GM18508 (cell line): ENCODE measurements around the gene IL17D.
"Not testable (repeated sequence)": the region's sequence is repeated elsewhere in the genome, so short reads cannot be mapped to it uniquely, and the experiment has no call there.

Experiments
- ATAC-seq: cut with Tn5 transposase; IDR thresholded peaks from one replicate; pipeline ENCODE4 v1.9.1; 2021; ENCODE audit warnings: moderate number of reproducible peaks; ENCODE audit not compliant: insufficient read depth, unreplicated experiment

IL17D gene

GRCh38 chr13:20717581-20718542 lies 14.4 kb downstream of the IL17D start:
- ATAC-seq = no peak

DNA sequence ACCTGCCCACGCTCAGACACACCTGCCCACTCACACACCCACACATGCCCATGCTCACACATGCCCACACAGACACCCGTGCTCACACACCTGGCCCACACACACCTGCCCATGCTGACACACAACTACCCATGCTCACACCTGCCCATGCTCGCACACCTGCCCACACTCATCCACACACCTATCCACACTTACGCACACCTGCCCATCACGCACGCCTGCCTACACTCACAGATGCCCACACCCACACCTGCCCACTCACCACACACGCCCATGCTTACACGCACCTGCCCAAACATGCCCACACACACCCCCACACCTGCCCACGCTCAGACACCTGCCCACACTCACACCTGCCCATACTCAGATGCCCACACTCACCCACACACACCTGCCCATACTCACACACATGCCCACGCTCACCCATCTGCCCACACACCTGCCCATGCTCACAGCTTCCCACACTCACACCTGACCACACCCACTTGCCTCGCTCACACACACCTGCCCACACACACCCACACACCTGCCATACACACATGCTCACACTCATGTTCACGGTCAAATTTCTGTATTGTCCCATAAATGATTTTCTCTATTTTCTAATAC lies 15.6 kb downstream of the IL17D start:
- ATAC-seq = no peak

GRCh38 chr13:20719783-20720182 lies 16.3 kb downstream of the IL17D start:
- no peak for ATAC-seq

DNA sequence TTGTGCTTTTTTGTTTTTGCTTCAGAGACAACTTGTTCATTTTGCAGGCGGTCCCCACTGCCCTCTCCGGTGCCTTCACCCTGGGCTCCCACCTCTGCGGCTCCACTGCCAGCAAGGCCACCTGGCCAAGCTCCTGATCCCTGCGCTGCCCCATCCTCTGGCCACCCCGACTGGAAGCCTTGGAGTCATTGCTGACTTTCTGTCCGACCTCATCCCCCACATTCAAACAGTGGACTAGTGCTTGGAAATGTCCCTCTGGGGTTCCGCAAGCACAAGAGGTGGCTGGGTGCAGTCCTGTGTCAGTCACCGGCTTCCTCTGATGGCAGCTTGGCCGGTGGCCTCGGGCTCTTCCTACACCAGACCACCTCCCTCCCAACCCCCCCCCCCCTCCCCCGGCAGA lies 17.0 kb downstream of the IL17D start:
- ATAC-seq = no peak

DNA sequence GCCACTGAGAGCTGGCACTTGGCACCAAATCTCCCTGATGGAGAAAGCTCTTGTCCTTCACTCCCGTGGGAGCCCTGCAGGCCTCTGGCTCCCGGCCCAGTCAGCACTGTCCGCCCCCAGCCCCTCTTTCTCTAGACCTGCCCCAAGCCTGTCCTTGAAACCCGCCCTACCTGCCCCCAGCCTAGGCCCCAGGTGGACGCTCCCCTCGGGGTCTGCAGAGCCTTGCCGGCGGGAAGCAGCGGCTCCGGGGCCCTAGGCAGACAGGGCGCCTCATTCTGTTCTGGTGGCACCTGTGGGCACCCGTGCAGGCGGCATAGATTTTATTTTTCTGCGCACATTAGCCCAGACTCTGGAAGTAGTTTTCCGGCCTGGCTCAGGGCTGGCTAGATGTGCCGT lies 17.6 kb downstream of the IL17D start:
- no peak for ATAC-seq

GRCh38 chr13:20721454-20722357 lies 18.2 kb downstream of the IL17D start:
- ATAC-seq = no peak

- ATAC-seq = no peak
Measured at GRCh38 chr13:20727856-20728255, 24.4 kb downstream of the IL17D start.

DNA sequence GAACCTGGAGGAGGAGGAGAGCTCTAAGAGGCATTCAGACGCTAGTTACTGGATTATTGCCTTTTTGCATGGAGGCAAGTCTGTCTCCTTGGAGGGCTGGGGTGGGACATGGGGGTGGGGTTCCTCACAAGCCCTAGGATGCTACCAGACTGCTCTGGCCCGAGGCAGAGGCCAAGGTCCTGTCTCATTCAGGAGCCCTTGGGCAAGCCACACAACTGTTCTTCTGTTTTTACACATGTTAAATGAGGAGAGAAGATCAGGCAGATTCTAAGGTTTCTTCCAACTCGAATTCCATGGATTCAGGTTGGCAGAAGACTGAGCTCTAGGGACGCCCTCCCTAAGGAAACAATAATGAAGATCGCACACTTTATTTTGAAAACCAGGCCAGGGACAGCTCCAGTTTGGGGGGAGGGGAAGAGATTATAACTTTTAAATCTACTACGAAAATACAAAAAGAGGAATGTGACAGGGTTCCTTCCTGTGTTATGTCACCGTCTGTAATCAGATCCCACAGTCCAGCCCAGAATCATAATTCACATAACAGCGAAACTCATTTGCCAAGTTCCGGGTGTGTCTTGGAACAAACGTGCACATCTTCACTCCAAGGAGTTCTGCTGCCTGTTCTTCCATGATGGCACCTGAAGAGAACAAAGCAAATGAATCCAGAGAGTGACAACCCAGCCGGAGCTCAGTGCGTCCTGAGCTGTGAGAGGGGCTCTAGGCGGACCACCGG lies 25.2 kb downstream of the IL17D start:
- ATAC-seq = no peak

- no peak for ATAC-seq
Measured at GRCh38 chr13:20729633-20730585, 26.4 kb downstream of the IL17D start.

DNA sequence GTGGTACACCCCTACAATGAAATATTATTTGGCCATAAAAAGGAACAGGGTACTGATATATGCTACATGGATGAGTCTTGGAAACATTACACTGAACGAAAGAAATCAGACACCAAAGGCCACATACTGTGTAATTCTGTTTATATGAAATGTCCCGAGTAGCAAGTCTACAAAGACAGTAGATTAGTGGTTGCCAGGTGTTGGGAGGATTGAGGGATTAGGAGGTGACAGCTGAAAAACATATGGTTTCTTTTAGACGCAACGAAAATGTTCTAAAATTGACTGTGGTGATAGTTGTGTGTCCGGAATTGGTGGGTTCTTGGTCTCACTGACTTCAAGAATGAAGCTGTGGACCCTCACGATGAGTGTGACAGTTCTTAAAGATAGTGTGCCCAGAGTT lies 35.1 kb downstream of the IL17D start:
- ATAC-seq = no peak

DNA sequence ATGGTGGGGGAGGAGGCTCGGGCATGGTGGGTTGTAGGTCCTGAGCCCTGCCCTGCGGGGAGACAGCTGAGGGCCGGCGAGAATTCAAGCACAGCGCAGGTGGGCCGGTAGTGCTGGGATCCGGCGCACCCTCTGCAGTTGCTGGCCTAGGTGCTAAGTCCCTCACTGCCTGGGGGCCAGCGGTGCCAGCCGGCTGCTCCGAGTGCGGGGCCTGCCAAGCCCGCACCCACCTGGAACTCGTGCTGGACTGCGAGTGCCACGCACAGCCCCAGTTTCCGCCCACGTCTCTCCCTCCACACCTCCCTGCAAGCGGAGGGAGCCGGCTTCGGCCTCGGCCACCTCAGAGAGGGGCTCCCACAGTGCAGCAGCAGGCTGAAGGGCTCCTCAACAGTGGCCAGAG lies 36.5 kb downstream of the IL17D start:
- ATAC-seq = no peak

- ATAC-seq = not testable (repeated sequence)
Measured at GRCh38 chr13:20743830-20744404, 40.4 kb downstream of the IL17D start.

GRCh38 chr13:20749377-20749776 lies 45.9 kb downstream of the IL17D start:
- no peak for ATAC-seq

- ATAC-seq = no peak
Measured at GRCh38 chr13:20754009-20754408, 50.5 kb downstream of the IL17D start.

- no peak for ATAC-seq
Measured at GRCh38 chr13:20760872-20761271, 57.4 kb downstream of the IL17D start.

GRCh38 chr13:20767309-20767943 lies 63.9 kb downstream of the IL17D start:
- ATAC-seq = no peak

GRCh38 chr13:20769091-20769490 lies 65.6 kb downstream of the IL17D start:
- no peak for ATAC-seq

DNA sequence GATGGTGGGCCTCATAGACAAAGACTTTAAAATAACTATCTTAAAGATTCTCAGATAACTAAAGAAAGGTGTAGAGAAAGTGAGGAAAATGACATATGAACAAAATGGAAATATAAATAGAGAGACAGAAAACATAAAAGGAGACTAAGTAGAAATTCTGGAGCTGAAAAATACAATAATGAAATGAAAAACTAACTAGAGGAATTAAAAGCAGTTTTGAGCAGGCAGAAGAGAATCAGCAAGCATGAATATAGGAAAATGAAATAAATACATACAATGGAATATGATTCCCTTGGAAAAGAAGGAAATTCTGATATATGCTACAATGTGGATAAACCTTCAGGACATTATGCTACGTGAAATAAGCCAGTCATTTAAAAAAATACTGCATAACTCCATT lies 66.3 kb downstream of the IL17D start:
- ATAC-seq = no peak
